VCaP (cell line): Measurements from ENCODE around the gene MXRA7.

Experiments
- H3K27ac ChIP-seq: fragments of 450-650 bp; 2 replicates; pipeline ENCODE4 v1.5.1; 2017
- TF ChIP-seq, protein P1 (sequence below): fragments of 450-650 bp; conservative IDR thresholded peaks from 2 replicates; pipeline ENCODE4 v1.5.1; 2017; ENCODE audit warnings: mild to moderate bottlenecking, moderate library complexity

The MXRA7 gene

DNA sequence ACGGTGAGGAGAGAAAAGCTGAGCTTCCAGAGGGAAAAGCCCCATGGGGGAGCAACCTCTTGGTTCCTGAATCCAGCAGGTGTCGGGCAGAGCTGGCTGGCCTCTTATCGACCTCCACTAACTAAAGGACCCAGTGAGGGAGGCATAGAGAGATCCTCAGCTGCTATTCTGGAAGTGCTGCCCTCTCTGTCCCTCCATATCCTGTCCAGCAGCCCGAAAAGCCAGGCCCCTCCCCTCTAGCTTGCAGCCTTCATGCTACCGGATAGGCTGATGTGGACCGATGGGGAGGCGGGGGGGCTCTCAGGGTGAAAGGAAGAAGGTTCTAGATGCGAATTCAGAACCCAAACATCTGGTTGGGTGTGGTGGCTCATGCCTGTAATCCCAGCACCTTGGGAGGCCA, 24.9 kb downstream of the MXRA7 start:
- TF ChIP-seq, protein P1, sequence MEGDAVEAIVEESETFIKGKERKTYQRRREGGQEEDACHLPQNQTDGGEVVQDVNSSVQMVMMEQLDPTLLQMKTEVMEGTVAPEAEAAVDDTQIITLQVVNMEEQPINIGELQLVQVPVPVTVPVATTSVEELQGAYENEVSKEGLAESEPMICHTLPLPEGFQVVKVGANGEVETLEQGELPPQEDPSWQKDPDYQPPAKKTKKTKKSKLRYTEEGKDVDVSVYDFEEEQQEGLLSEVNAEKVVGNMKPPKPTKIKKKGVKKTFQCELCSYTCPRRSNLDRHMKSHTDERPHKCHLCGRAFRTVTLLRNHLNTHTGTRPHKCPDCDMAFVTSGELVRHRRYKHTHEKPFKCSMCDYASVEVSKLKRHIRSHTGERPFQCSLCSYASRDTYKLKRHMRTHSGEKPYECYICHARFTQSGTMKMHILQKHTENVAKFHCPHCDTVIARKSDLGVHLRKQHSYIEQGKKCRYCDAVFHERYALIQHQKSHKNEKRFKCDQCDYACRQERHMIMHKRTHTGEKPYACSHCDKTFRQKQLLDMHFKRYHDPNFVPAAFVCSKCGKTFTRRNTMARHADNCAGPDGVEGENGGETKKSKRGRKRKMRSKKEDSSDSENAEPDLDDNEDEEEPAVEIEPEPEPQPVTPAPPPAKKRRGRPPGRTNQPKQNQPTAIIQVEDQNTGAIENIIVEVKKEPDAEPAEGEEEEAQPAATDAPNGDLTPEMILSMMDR: no peak
- H3K27ac ChIP-seq: no peak overlapping the region

DNA sequence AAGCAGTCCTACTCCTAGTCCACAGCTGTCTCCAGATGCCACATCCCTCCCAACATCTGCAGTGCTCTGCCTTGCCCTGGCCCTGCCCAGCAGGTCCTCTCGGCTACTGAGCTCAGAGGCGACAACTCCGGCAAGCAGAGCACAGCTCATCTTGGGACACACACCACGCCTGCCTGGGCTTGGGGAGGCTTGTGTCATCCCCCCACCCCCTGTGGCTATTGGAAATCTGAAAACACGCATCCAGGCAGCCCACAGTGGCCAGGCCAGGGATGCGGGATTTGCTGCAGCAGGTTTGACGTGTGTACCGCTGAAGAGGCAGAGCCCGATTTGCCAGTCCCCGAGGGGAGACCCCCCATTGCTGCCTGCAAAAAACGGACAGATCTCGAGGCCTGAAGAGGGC, 25.4 kb downstream of the MXRA7 start:
- no peak overlapping the region for H3K27ac ChIP-seq
- TF ChIP-seq, protein P1: no peak

- H3K27ac ChIP-seq: no peak overlapping the region
- TF ChIP-seq, protein P1: no peak
Observed at GRCh38 chr17:76684756-76685155, 26.0 kb downstream of the MXRA7 start.

DNA sequence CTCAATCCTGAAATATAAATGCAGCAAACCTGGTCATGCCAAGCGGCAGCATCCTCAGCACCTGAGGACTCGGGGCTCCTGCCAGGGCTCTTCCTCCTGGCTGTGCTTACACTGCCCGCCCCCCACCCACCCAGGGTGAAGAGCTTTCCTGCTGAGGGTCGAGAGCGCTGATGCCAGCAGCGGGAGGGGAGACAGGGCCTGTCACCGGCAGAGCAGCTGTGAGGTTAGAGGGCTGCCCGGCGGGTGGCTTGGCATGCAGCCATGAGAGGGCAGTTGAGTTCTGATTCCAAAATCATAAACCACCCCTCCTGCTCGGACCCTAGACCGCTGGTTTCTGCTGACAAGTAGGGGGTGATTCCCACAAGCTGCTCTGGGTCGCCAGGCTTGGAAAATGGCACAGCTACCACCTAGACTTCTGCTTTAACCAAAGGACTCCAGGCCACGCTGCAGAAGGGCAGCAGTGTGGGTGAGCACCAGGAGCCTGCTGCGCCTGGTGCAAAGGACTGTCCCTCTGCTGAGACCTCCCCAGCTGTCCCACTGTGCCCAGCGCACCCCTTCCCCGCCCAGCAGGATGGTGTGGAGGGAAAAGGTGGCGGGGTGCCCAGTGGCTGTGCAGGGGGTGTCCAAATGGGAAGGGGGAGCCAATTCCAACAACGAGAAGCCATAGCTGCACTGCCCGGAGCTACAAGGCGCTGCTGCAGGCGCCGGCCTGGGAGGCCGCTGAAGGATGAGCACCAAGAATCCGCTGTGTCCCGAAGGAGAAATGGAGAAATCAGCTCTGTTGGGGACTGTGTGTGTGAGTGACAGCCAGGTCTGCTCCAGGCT, 26.6 kb downstream of the MXRA7 start:
- TF ChIP-seq, protein P1: no peak
- H3K27ac ChIP-seq: no peak overlapping the region

DNA sequence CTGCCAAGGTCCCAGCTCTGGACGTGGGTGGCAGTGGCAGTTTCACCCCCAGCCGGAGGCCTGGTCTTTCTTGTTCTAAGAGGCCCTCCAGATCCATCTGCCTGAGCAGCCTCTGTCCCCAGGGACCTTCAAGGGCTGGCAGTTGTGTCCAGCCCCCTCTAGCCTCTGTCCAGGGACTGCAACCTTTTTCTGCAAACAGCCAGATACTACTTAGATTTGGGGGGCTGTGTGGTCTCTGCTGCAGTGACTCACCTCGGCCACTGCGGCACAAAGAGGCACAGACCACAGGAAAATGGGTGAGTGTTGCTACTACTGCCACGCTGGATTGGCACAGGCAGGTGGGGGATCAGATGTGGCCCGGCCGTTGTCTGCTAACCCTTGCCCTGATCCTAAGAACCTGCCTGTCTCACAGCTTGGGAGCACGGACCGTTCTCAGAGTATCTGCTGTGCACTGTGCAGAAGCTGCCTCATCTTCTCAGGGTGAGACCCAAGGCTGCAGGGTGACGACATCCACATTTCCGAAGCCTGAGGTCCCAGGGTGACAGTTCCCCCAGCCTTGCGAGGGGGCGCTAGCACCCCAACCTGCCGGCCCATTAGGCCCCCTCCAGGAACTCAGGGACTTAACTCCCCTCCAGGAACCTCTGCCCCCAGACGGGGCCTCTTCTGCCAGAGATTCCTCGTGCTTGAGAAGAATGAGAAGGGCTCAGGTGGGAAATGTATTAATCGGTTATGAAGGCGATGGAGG, 27.6 kb downstream of the MXRA7 start:
- H3K27ac ChIP-seq: no peak overlapping the region
- TF ChIP-seq, protein P1: no peak

DNA sequence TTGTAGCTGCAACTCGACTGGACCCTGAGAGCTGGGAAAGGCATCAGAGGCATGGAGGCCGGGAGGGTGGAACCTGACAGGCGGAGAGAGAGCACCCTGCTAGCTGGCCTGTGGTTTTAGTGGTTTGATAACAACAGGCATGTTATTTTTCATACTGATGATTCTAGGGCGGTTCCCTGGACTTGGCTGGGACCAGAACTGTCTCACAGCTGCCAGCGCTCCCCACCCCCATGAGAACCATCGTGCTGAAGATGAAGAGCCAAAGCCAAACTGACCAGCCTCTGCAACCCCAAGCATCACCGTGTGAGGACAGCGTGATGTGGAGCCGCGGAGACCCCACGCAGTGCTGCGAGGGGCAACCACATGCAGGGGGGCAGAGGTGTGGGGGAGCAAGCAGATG, 28.5 kb downstream of the MXRA7 start:
- no peak overlapping the region for H3K27ac ChIP-seq
- TF ChIP-seq, protein P1: no peak
